HCT116 (cell line): ENCODE results near the gene COPG1. TPM values are rescaled to one million over a fixed set of nuclear protein-coding genes. Genes with fewer than 3 reads are reported as not detected.

Source experiments
- ATAC-seq: fragments of 200-7000 bp; cut with Tn5 transposase; 2 replicates; pipeline ENCODE4 v1.9.1; 2020; ENCODE audit warnings: mild to moderate bottlenecking, moderate library complexity
- BruUV-seq: library from RNA; stranded (reverse); fragments of 400-500 nt; replicated peaks from 2 replicates; lab custom pipeline; 2021; lab: Mats Ljungman, UMichigan
- CTCF ChIA-PET: fragments of 300-600 bp; sonication (Branson Sonifier 250); formaldehyde crosslinking; loops from one replicate; lab custom pipeline; 2021; ENCODE audit warnings: antibody characterized with exemption; lab: Charles Lee
- POLR2A ChIA-PET: fragments of 300-600, 350-600 bp; sonication (Branson Sonifier 250); formaldehyde crosslinking; loops from one replicate; lab custom pipeline; 2021; ENCODE audit warnings: antibody characterized with exemption; lab: Charles Lee
- RAD21 ChIA-PET, 2 experiments: fragments of 300-600 bp; sonication (Branson Sonifier 250); formaldehyde crosslinking; loops; one replicate each; lab custom pipeline; 2023; ENCODE audit warnings: low total read pairs in 2 of 2; ENCODE audit not compliant: uncharacterized antibody in 2 of 2, unreplicated experiment in 2 of 2, low non-redundant PET in 1 of 2; lab: Charles Lee
- DNase-seq: peaks from one replicate; pipeline ENCODE4 v3.0.0-alpha.2; 2010; ENCODE audit warnings: low read depth, low spot score
- H2AFZ ChIP-seq: fragments of 200-600 bp; shearing (Covaris generic), sonication (generic); 2 replicates; pipeline ENCODE4 v1.6.1; 2017; ENCODE audit warnings: low read depth, mixed run types, mixed read lengths, antibody characterized with exemption, low read length; ENCODE audit not compliant: poor library complexity, severe bottlenecking
- H3K27ac ChIP-seq: 2 replicates; pipeline ENCODE4 v1.5.1; 2012; ENCODE audit warnings: low read depth, low read length
- H3K27me3 ChIP-seq: fragments of 200-600 bp; sonication (generic); 2 replicates; pipeline ENCODE4 v1.6.1; 2016; ENCODE audit warnings: mixed run types, low read length, mixed read lengths; ENCODE audit not compliant: insufficient read depth
- H3K36me3 ChIP-seq, 2 experiments: fragments of 200-500 bp in 1 of 2; fragments of 200-600 bp in 1 of 2; sonication (Bioruptor generic) in 1 of 2; sonication (generic) in 1 of 2; 2 replicates each; pipeline versions ENCODE4 v1.5.1 to v1.6.1; 2014 to 2016; ENCODE audit warnings: low read length in 2 of 2, inconsistent platforms in 1 of 2, mixed read lengths in 1 of 2, mixed run types in 1 of 2; ENCODE audit not compliant: insufficient read depth in 2 of 2, control insufficient read depth in 1 of 2
- H3K4me1 ChIP-seq, 2 experiments: fragments of 200-600 bp in 1 of 2; sonication (generic) in 1 of 2; 2 replicates each; pipeline versions ENCODE4 v1.5.1 to v1.6.1; 2012 to 2017; ENCODE audit warnings: low read length in 2 of 2, inconsistent platforms in 1 of 2, mild to moderate bottlenecking in 1 of 2, mixed read lengths in 1 of 2, mixed run types in 1 of 2, moderate library complexity in 1 of 2; ENCODE audit not compliant: insufficient read depth in 2 of 2, control insufficient read depth in 1 of 2
- H3K4me2 ChIP-seq: fragments of 200-600 bp; sonication (generic); 2 replicates; pipeline ENCODE4 v1.6.1; 2017; ENCODE audit warnings: mixed run types, low read length, mixed read lengths
- H3K4me3 ChIP-seq, 2 experiments: fragments of 200-600 bp in 1 of 2; sonication (generic) in 1 of 2; replicated peaks in 1 of 2; 2 replicates each; pipeline ENCODE4 v1.5.1; 2011 to 2016; ENCODE audit warnings: low read length in 2 of 2, control low read depth in 1 of 2, low read depth in 1 of 2, mild to moderate bottlenecking in 1 of 2, mixed read lengths in 1 of 2, mixed run types in 1 of 2
- H3K79me2 ChIP-seq: fragments of 200-600 bp; sonication (generic); 2 replicates; pipeline ENCODE4 v1.6.1; 2017; ENCODE audit warnings: mild to moderate bottlenecking, mixed run types, low read length, moderate library complexity, mixed read lengths; ENCODE audit not compliant: insufficient read depth
- H3K9ac ChIP-seq: fragments of 200-600 bp; sonication (generic); 2 replicates; pipeline ENCODE4 v1.6.1; 2016; ENCODE audit warnings: low read length, mixed read lengths
- H3K9me2 ChIP-seq: fragments of 200-600 bp; sonication (generic), shearing (Covaris generic); 2 replicates; pipeline ENCODE4 v1.6.1; 2017; ENCODE audit warnings: mixed run types, mild to moderate bottlenecking, moderate library complexity; ENCODE audit not compliant: insufficient read depth
- H3K9me3 ChIP-seq, 2 experiments: fragments of 200-500 bp in 1 of 2; fragments of 200-600 bp in 1 of 2; sonication (Bioruptor generic) in 1 of 2; sonication (generic) in 1 of 2; 2 replicates each; pipeline ENCODE4 v1.6.1; 2014 to 2017; ENCODE audit warnings: low read length in 2 of 2, mixed read lengths in 2 of 2, inconsistent platforms in 1 of 2, low read depth in 1 of 2, mild to moderate bottlenecking in 1 of 2, mixed run types in 1 of 2, moderate library complexity in 1 of 2; ENCODE audit not compliant: control insufficient read depth in 1 of 2, insufficient read depth in 1 of 2
- H4K20me1 ChIP-seq: fragments of 200-600 bp; sonication (generic), shearing (Covaris generic); 2 replicates; pipeline ENCODE4 v1.6.1; 2017; ENCODE audit warnings: mixed run types, mild to moderate bottlenecking, moderate library complexity; ENCODE audit not compliant: insufficient read depth
- CEBPB ChIP-seq: IDR thresholded peaks from 2 replicates; pipeline ENCODE4 v1.6.1; 2012; ENCODE audit warnings: low read depth
- CTCF ChIP-seq, 3 experiments: fragments of 200-600 bp in 1 of 3; sonication (generic) in 1 of 3; IDR thresholded peaks in 2 of 3; conservative IDR thresholded peaks in 1 of 3; 2 replicates each; pipeline ENCODE4 v1.5.1; 2012 to 2017; ENCODE audit warnings: low read depth in 2 of 3, low read length in 2 of 3, antibody characterized with exemption in 1 of 3, borderline replicate concordance in 1 of 3, control low read depth in 1 of 3, mild to moderate bottlenecking in 1 of 3, mixed read lengths in 1 of 3, mixed run types in 1 of 3, moderate library complexity in 1 of 3; ENCODE audit not compliant: insufficient read depth in 1 of 3
- EGR1 ChIP-seq: IDR thresholded peaks from 2 replicates; pipeline ENCODE4 v1.6.1; 2012; ENCODE audit warnings: low read depth
- ELF1 ChIP-seq: IDR thresholded peaks from 2 replicates; pipeline ENCODE4 v1.6.1; 2012; ENCODE audit warnings: low read depth, borderline replicate concordance
- EZH2 ChIP-seq: fragments of 200-600 bp; sonication (generic); IDR thresholded peaks from 2 replicates; pipeline ENCODE4 v1.6.1; 2017; ENCODE audit warnings: antibody characterized with exemption, mixed run types
- EZH2phosphoT487 ChIP-seq: fragments of 200-600 bp; IDR thresholded peaks from 2 replicates; pipeline ENCODE4 v1.6.1; 2018; ENCODE audit warnings: antibody characterized with exemption, borderline replicate concordance
- FOSL1 ChIP-seq: IDR thresholded peaks from 2 replicates; pipeline ENCODE4 v1.6.1; 2012; ENCODE audit warnings: low read depth
- POLR2AphosphoS5 ChIP-seq: IDR thresholded peaks from 2 replicates; pipeline ENCODE4 v1.6.1; 2011; ENCODE audit warnings: mild to moderate bottlenecking, low read depth, low read length, moderate library complexity
- REST ChIP-seq: IDR thresholded peaks from 2 replicates; pipeline ENCODE4 v1.6.1; 2012; ENCODE audit warnings: low read depth
- SIN3A ChIP-seq: IDR thresholded peaks from 2 replicates; pipeline ENCODE4 v1.6.1; 2012; ENCODE audit warnings: low read depth
- SP1 ChIP-seq: IDR thresholded peaks from 2 replicates; pipeline ENCODE4 v1.6.1; 2012; ENCODE audit warnings: low read depth
- SRF ChIP-seq: IDR thresholded peaks from 2 replicates; pipeline ENCODE4 v1.6.1; 2012; ENCODE audit warnings: low read depth
- TCF7L2 ChIP-seq: IDR thresholded peaks from 2 replicates; pipeline ENCODE4 v1.7.0; 2011; ENCODE audit warnings: borderline replicate concordance, inconsistent platforms; ENCODE audit not compliant: insufficient read depth, insufficient read length; ENCODE audit errors: extremely low read depth
- YY1 ChIP-seq: IDR thresholded peaks from 2 replicates; pipeline ENCODE4 v1.6.1; 2011; ENCODE audit warnings: low read length, low read depth, moderate library complexity, mild to moderate bottlenecking; ENCODE audit not compliant: insufficient replicate concordance; ENCODE audit errors: extremely low read depth
- intact Hi-C: fragments of 100-400 bp; cut with micrococcal nuclease; formaldehyde crosslinking; loops from 2 replicates; pipeline ENCODE4 v1.10.0; 2022
- total RNA-seq: library from RNA; stranded (reverse); gene quantifications from one replicate; pipeline ENCODE4 v1.2.1, GENCODE V29; 2021; ENCODE audit not compliant: unreplicated experiment
- TF ChIP-seq, protein P1 (sequence below): IDR thresholded peaks from 2 replicates; pipeline ENCODE4 v1.6.1; 2012
- TF ChIP-seq, protein P2 (sequence below): IDR thresholded peaks from 2 replicates; pipeline ENCODE4 v1.6.1; 2012

COPG1 gene
- total RNA-seq, 1 experiment from 2014 or later, result 182 TPM

GRCh38 chr3:129260606-129261005 lies 11.2 kb downstream of the COPG1 start:
- no peaks in the 10 kb centered on the region for H3K27me3 ChIP-seq
- TF ChIP-seq FOSL1, result no peak
- no peak for TF ChIP-seq REST
- TF ChIP-seq POLR2AphosphoS5, result no peak
- TF ChIP-seq TCF7L2, result no peak
- no peak for TF ChIP-seq SIN3A
- no peak for TF ChIP-seq SP1
- TF ChIP-seq ELF1, result no peak
- TF ChIP-seq CTCF (IDR thresholded peaks at IDR 0.05 in 2 of 3, conservative IDR thresholded peaks at IDR 0.05 in 1 of 3; ENCODE audit: borderline replicate concordance in 1 of 3, insufficient read depth in 1 of 3, low read depth in 2 of 3, low read length in 2 of 3), result no peak
- TF ChIP-seq EGR1, result no peak
- TF ChIP-seq SRF, result no peak
- TF ChIP-seq YY1, result no peak
- TF ChIP-seq, protein P1, sequence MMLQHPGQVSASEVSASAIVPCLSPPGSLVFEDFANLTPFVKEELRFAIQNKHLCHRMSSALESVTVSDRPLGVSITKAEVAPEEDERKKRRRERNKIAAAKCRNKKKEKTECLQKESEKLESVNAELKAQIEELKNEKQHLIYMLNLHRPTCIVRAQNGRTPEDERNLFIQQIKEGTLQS, result no peak
- TF ChIP-seq EZH2phosphoT487, result no peak
- no peak for TF ChIP-seq CEBPB
- TF ChIP-seq, protein P2, sequence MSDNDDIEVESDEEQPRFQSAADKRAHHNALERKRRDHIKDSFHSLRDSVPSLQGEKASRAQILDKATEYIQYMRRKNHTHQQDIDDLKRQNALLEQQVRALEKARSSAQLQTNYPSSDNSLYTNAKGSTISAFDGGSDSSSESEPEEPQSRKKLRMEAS, result no peak
- no peak for TF ChIP-seq EZH2
- ChIA-PET RAD21 (no interaction called here), CTCF (no interaction called here), POLR2A (interaction anchor here (1.7 kb wide), 1 partner anchor 12 kb away, joined by 6 read pairs; the partner anchor contains the start of gene COPG1)
- H3K4me1 ChIP-seq, result no peaks in the 10 kb centered on the region
- ATAC-seq (no peak), DNase-seq (no peak)
- no peak overlapping the region for H3K4me3 ChIP-seq
- peaks cover 34 to 59% of the 10 kb centered on the region in 2 experiments for H3K36me3 ChIP-seq
- H3K79me2 ChIP-seq, result no peaks in the 10 kb centered on the region
- H3K4me2 ChIP-seq, result no peak overlapping the region
- H3K9me3 ChIP-seq, result no peaks in the 10 kb centered on the region
- H3K9me2 ChIP-seq, result no peaks in the 10 kb centered on the region
- no peaks in the 10 kb centered on the region for H4K20me1 ChIP-seq
- intact Hi-C loops, result no loop called here
- no TSS peak for BruUV-seq
- no peak overlapping the region for H3K27ac ChIP-seq
- H2AFZ ChIP-seq, result no peak overlapping the region
- no peak overlapping the region for H3K9ac ChIP-seq
